ENCODE measurements around the gene FAM117B. TPM values are rescaled to one million over a fixed set of nuclear protein-coding genes. Genes with fewer than 3 reads are reported as not detected.

The FAM117B gene
- polyA plus RNA-seq, 2 of the 4 experiments (the other 2 are of a cell fraction) = 3.6 TPM

GRCh38 chr2:202774104-202774503 is 139.3 kb downstream of the FAM117B start:
- TF ChIP-seq ATOH8 (CRISPR knock-in tag; IDR thresholded peaks at IDR 0.05; ENCODE audit: low read depth) = no peak
- no peak for TF ChIP-seq CHD4 (IDR thresholded peaks at IDR 0.05; ENCODE audit: borderline replicate concordance)
- no peak for TF ChIP-seq PHF8 (IDR thresholded peaks at IDR 0.05; ENCODE audit: borderline replicate concordance, low read depth)
- TF ChIP-seq CBX8 (IDR thresholded peaks at IDR 0.05) = no peak
- TF ChIP-seq NR3C1 (IDR thresholded peaks at IDR 0.05) = no peak
- no peak for TF ChIP-seq RARB (CRISPR knock-in tag; IDR thresholded peaks at IDR 0.05)
- no peak for TF ChIP-seq FOSB (CRISPR knock-in tag; IDR thresholded peaks at IDR 0.05)
- TF ChIP-seq POLR2A (IDR thresholded peaks at IDR 0.05; ENCODE audit: low read length) = no peak
- TF ChIP-seq RNF2 (IDR thresholded peaks at IDR 0.05; ENCODE audit: borderline replicate concordance, low read depth) = no peak
- 94% methylated on average over 37 of the region's 37 CpGs for WGBS (ENCODE audit: missing lambda C conversion rate)
- Histone ChIP-seq H3K27ac (no peak overlapping the region), H3K9me3 (no peaks in the 10 kb centered on the region), H3K4me2 (no peak overlapping the region), H3K4me3 (no peak overlapping the region), H3K4me1 (no peaks in the 10 kb centered on the region)
- ChIA-PET CTCF (interaction anchor here (0.6 to 1.0 kb wide), 2 partner anchors 185 to 567 kb away, joined by 3 to 5 read pairs; no protein-coding TSS in a partner anchor), POLR2A (no interaction called here)
- peak in 1 of 2 experiments; percentile 56; a peak in 1 of 6 replicates for ATAC-seq
- no peak for DNase-seq (ENCODE audit: low read depth in 1 of 2, low spot score in 1 of 2)
- no peak for FAIRE-seq

- Histone ChIP-seq H3K9me3 (no peaks in the 10 kb centered on the region), H3K4me3 (no peak overlapping the region), H3K4me2 (no peak overlapping the region), H3K4me1 (peaks cover 7% of the 10 kb centered on the region), H3K27ac (no peak overlapping the region)
- TF ChIP-seq TP53 (CRISPR knock-in tag; IDR thresholded peaks at IDR 0.05) (no peak), RAD21 (conservative IDR thresholded peaks at IDR 0.05 in 1 of 2, IDR thresholded peaks at IDR 0.05 in 1 of 2) (no peak), NFE2L2 (conservative IDR thresholded peaks at IDR 0.05; ENCODE audit: low read length) (no peak), HOXA7 (CRISPR knock-in tag; IDR thresholded peaks at IDR 0.05) (no peak), FOSL2 (IDR thresholded peaks at IDR 0.05) (no peak), FOSL2 (CRISPR knock-in tag; IDR thresholded peaks at IDR 0.05) (no peak), MAFK (IDR thresholded peaks at IDR 0.05; ENCODE audit: partially characterized antibody) (peak; percentile 54), PHF8 (IDR thresholded peaks at IDR 0.05; ENCODE audit: borderline replicate concordance, low read depth) (no peak)
- FAIRE-seq (no peak), ATAC-seq (no peak), DNase-seq (ENCODE audit: low read depth in 1 of 2, low spot score in 1 of 2) (no peak)
- CTCF ChIA-PET = no interaction called here
- 80% methylated on average over 2 of the region's 2 CpGs for WGBS (ENCODE audit: missing lambda C conversion rate)
- POLR2A ChIA-PET = no interaction called here
These were observed 143.4 kb downstream of the FAM117B start for GRCh38 chr2:202778217-202778616.

GRCh38 chr2:202780514-202781021 is 145.8 kb downstream of the FAM117B start:
- Histone ChIP-seq H3K27ac (no peak overlapping the region), H3K4me3 (no peak overlapping the region), H3K4me1 (peaks cover 7% of the 10 kb centered on the region), H3K4me2 (0 out of 3 replicates have a peak overlapping the region, but pooled peaks have one; percentile 16), H3K9me3 (no peaks in the 10 kb centered on the region)
- TF ChIP-seq NR3C1 (IDR thresholded peaks at IDR 0.05) (no peak), HDAC2 (IDR thresholded peaks at IDR 0.05) (no peak), FOSL2 (IDR thresholded peaks at IDR 0.05) (0 out of 2 replicates have a peak, but pooled peaks have one; percentile 32), FOSL2 (CRISPR knock-in tag; IDR thresholded peaks at IDR 0.05) (no peak), POLR2A (IDR thresholded peaks at IDR 0.05; ENCODE audit: low read length) (no peak), EHF (CRISPR knock-in tag; IDR thresholded peaks at IDR 0.05) (no peak), RARB (CRISPR knock-in tag; IDR thresholded peaks at IDR 0.05) (no peak)
- ATAC-seq (peak; percentile 59 to 64), FAIRE-seq (no peak), DNase-seq (ENCODE audit: low read depth in 1 of 2, low spot score in 1 of 2) (peak in 1 of 2 experiments; percentile 17)
- POLR2A ChIA-PET = no interaction called here
- CTCF ChIA-PET = no interaction called here

GRCh38 chr2:202782940-202783558 is 148.3 kb downstream of the FAM117B start:
- ATAC-seq (no peak), DNase-seq (ENCODE audit: low read depth in 1 of 2, low spot score in 1 of 2) (no peak), FAIRE-seq (no peak)
- Histone ChIP-seq H3K27ac (no peak overlapping the region), H3K4me2 (no peak overlapping the region), H3K9me3 (no peaks in the 10 kb centered on the region), H3K4me3 (no peak overlapping the region), H3K4me1 (peaks cover 7% of the 10 kb centered on the region)
- ChIA-PET POLR2A (no interaction called here), CTCF (interaction anchor here (1.3 kb wide), 1 partner anchor 195 kb away, joined by 3 read pairs; no protein-coding TSS in a partner anchor)
- no peak for TF ChIP-seq ZC3H11A (IDR thresholded peaks at IDR 0.05)
- no peak for TF ChIP-seq MAX (IDR thresholded peaks at IDR 0.05)
- no peak for TF ChIP-seq BCL3 (IDR thresholded peaks at IDR 0.05)
- TF ChIP-seq RFX5 (IDR thresholded peaks at IDR 0.05) = no peak
- TF ChIP-seq TFCP2L1 (CRISPR knock-in tag; IDR thresholded peaks at IDR 0.05) = no peak
- TF ChIP-seq MAZ (IDR thresholded peaks at IDR 0.05; ENCODE audit: borderline replicate concordance, low read depth, low read length) = no peak
- TF ChIP-seq HOXB13 (CRISPR knock-in tag; IDR thresholded peaks at IDR 0.05; ENCODE audit: low read depth) = no peak
- no peak for TF ChIP-seq ATOH8 (CRISPR knock-in tag; IDR thresholded peaks at IDR 0.05; ENCODE audit: low read depth)
- no peak for TF ChIP-seq MYC (IDR thresholded peaks at IDR 0.05; ENCODE audit: borderline replicate concordance, low read length)
- 86% methylated on average over 3 of the region's 3 CpGs for WGBS (ENCODE audit: missing lambda C conversion rate)
